Activated CD4-positive, alpha-beta T cell treated with anti-CD3 and anti-CD28 coated beads for 24 hours (primary cell): Measurements from ENCODE around the gene FAM118B.
A peak's percentile ranks its signal among the peaks of the same experiment; 100 is the strongest.
"Not testable (repeated sequence)": the region's sequence is repeated elsewhere in the genome, so short reads cannot be mapped to it uniquely, and the experiment has no call there.

ENCODE experiments used
- DNase-seq, 2 donors: peaks; one replicate each; pipeline ENCODE4 v3.0.0-alpha.2; 2020; ENCODE audit warnings: low read depth in 2 of 2

Gene FAM118B

GRCh38 chr11:126268708-126269579, 57.4 kb downstream of the FAM118B start, which contains the start of the genes FOXRED1 and SRPRA:
FOXRED1 (plus strand) TSS chr11:126269154; CDS start chr11:126269207, 53 bp downstream.
SRPRA (minus strand) TSS chr11:126268895; CDS start chr11:126268804, 91 bp downstream.
- DNase-seq = peak; percentile 98 to 99

GRCh38 chr11:126277322-126277721, 65.7 kb downstream of the FAM118B start:
- DNase-seq = no peak

- no peak for DNase-seq
These were observed 66.2 kb downstream of the FAM118B start for GRCh38 chr11:126277780-126278179.

- no peak for DNase-seq
These were observed 67.6 kb downstream of the FAM118B start for GRCh38 chr11:126279191-126279590.

- DNase-seq = no peak
These were observed 69.0 kb downstream of the FAM118B start for GRCh38 chr11:126280595-126280994.

- no peak for DNase-seq
These were observed 69.7 kb downstream of the FAM118B start for GRCh38 chr11:126281245-126281644.

- no peak for DNase-seq
These were observed 70.1 kb downstream of the FAM118B start for GRCh38 chr11:126281666-126282175.

GRCh38 chr11:126282361-126282735, 70.8 kb downstream of the FAM118B start:
- peak; percentile 15 to 19 for DNase-seq

GRCh38 chr11:126282736-126283591, 71.4 kb downstream of the FAM118B start, which contains the start of gene TIRAP:
TIRAP (plus strand) TSS chr11:126283093; CDS start chr11:126290895, 7,802 bp downstream.
- DNase-seq = peak; percentile 25 to 39

GRCh38 chr11:126284829-126285228, 73.2 kb downstream of the FAM118B start:
- peak; percentile 80 to 87 for DNase-seq

GRCh38 chr11:126288237-126288636, 76.7 kb downstream of the FAM118B start:
- no peak for DNase-seq

- DNase-seq = no peak
These were observed 79.3 kb downstream of the FAM118B start for GRCh38 chr11:126290887-126291286.

- no peak for DNase-seq
These were observed 82.1 kb downstream of the FAM118B start for GRCh38 chr11:126293726-126294125.

GRCh38 chr11:126297004-126297403, 85.4 kb downstream of the FAM118B start:
- DNase-seq = no peak

- peak; percentile 76 to 78 for DNase-seq
These were observed 92.3 kb downstream of the FAM118B start, which contains the start of gene DCPS for GRCh38 chr11:126303623-126304456. DCPS (plus strand) TSS chr11:126304060; CDS start chr11:126304081, 21 bp downstream.

GRCh38 chr11:126304457-126305075, 93.0 kb downstream of the FAM118B start:
- no peak for DNase-seq

GRCh38 chr11:126305699-126306098, 94.1 kb downstream of the FAM118B start:
- peak in 1 of 2 donors; percentile 23 for DNase-seq

- DNase-seq = no peak
These were observed 96.1 kb downstream of the FAM118B start for GRCh38 chr11:126307706-126308105.

GRCh38 chr11:126308271-126308671, 96.7 kb downstream of the FAM118B start:
- DNase-seq = no peak

- not testable (repeated sequence) for DNase-seq
These were observed 97.2 kb downstream of the FAM118B start for GRCh38 chr11:126308771-126309170.
